HG03095 (cell line): ENCODE results near the gene TAF10.

Source experiments
- ATAC-seq: cut with Tn5 transposase; IDR thresholded peaks from one replicate; pipeline ENCODE4 v1.9.1; 2021; ENCODE audit warnings: moderate library complexity; ENCODE audit not compliant: unreplicated experiment

TAF10 gene

DNA sequence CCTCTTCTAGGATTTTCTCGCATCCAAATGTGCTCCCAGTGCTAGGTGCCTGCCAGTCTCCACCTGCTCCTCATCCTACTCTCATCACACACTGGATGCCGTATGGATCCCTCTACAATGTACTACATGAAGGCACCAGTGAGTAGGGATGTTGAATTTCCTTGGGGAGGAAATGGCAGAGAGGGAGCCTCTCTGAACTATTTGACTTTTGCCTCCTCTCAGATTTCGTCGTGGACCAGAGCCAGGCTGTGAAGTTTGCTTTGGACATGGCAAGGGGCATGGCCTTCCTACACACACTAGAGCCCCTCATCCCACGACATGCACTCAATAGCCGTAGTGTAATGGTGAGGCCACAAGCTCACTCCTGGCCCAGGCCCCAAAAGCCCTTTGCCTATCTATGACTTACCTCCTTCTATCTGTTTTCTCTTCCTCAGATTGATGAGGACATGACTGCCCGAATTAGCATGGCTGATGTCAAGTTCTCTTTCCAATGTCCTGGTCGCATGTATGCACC lies 2.5 kb downstream of the TAF10 start:
- no peak for ATAC-seq

DNA sequence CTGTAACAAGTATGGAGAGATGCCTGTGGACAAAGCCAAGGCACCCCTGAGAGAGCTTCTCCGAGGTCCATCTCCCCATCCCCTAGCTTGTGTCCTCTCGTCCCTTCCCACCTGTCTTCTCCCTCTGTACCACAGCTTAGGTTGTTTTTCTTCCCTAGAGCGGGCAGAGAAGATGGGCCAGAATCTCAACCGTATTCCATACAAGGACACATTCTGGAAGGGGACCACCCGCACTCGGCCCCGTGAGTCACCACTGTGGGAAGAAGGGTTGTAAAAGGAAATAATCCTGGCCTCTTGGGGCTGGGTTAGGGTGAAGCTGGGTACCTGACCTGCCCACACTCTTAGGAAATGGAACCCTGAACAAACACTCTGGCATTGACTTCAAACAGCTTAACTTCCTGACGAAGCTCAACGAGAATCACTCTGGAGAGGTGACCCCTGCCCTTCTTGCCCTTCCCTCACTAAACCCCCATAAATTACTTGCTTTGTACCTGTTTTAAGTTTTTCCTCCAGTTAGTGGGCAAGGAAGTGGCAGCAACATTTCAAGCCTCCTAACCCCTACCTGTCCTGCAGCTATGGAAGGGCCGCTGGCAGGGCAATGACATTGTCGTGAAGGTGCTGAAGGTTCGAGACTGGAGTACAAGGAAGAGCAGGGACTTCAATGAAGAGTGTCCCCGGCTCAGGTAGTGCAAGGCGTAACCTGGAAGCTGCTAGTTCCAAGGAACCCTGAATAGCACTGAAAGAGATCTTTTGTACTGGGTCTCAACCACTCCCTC lies 3.1 kb downstream of the TAF10 start:
- ATAC-seq: no peak

DNA sequence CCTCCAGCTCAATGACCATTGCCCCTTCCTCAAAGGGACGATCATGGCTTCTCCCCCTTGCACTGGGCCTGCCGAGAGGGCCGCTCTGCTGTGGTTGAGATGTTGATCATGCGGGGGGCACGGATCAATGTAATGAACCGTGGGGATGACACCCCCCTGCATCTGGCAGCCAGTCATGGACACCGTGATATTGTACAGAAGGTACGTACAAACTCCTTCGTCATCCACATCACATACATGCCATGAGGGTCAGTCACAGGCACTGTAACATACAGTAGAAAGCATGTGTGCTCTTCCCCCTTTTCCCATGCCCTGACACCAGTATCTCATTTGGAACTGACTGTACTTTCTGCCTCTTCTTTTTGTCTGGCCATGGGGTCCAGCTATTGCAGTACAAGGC lies 4.0 kb downstream of the TAF10 start:
- ATAC-seq: no peak

DNA sequence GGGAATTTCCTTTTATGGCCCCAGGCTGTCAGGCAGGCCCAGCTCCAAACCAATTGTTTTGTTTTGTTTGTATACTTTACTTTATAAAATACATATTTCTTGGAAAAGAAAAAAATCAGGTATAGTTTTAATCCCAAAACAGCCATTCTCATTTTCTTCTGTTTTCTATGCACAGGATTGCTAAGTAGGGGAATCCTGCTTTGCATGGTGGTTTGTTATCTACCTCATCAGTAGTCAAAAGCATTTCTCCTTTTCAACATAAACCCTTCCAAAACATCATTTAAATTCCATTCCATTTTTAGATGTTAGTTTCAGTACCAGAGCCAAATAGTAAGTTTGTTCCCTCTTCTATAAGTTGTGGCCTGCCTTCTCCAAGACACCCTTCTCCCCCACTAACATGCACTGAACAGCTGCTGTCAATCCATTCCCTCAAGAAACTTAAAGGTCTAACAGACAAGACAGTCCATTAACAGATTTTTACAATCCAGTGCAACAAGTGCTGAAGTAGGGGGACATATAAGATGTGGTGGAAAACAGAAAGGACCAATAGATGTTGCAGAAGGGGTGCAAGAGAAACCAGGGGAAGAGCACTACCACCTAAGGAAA lies 4.7 kb downstream of the TAF10 start:
- no peak for ATAC-seq

DNA sequence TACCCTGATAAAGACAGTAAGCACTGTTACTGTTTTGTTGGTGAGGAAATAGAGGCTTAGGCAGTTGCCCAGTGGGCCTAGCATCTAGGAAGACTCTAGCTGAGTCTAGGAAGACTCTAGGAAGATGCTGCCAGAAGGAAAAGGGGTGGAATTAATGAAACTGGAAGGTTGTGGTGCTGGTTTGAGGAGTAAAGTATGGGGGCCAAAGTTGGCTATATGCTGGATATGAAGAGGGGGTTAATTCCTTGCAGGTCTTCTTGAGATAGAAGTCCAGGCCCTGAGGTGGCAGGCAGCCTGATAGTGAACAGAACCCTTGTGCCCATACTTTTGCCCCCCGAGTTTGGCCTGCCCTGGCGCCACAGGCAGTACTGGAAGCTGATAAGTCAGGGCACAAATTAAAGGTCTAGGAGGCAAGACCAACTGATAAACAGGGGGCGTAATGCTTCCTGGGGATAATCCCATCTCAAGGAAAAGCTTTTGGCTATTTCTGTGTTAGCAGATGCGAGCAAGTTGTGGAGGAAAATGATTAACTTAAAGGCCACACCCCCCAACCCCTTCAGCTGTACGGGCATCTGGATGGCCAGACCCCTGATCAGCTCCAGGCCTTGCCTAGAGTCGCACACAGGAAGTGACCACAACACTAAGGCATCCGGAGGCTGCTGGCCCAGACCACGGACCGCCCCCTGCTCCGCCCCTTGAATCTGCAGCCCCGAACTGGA lies 5.4 kb downstream of the TAF10 start:
- ATAC-seq: peak; percentile 46

DNA sequence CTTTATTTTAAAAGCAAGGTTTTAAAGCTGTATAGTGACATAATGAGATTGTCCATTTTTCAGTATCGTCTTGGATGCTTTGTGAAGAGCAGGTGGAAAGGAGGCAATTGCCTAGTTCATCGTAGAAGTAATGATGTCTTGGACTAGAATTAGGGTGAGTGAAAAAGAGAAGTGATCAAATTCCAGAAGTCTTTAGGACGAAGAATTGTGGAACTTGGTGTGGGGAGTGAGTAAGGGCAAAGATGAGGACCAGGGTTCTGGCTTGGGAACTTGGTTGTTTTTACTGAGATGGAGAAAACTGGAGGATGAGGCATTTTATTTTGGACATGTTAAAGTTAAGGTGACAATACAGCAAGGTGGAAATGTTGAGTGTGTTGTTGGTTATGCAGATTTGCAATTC lies 7.2 kb downstream of the TAF10 start:
- ATAC-seq: no peak

DNA sequence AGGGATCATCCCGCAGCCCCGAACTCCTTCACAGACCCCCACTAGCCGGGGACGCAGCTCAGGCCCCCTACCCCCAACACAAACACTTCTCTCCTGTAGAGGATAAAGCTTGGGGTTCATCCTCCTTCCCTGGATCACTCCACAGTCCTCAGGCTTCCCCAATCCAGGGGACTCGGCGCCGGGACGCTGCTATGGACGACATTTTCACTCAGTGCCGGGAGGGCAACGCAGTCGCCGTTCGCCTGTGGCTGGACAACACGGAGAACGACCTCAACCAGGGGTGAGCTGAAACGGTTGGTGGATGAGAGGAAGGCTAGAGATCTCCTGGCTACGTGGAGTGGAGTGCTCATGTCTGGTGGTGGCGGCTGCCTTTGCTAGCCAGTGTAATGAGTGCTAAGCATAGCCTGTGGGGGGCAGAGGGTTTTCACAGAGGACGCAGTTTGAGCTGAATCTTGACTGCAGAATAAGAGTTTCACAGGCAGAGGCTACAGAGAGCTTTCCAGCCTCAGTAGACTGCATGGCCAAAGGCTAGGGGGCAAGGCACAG lies 7.9 kb downstream of the TAF10 start:
- peak; percentile 39 for ATAC-seq

DNA sequence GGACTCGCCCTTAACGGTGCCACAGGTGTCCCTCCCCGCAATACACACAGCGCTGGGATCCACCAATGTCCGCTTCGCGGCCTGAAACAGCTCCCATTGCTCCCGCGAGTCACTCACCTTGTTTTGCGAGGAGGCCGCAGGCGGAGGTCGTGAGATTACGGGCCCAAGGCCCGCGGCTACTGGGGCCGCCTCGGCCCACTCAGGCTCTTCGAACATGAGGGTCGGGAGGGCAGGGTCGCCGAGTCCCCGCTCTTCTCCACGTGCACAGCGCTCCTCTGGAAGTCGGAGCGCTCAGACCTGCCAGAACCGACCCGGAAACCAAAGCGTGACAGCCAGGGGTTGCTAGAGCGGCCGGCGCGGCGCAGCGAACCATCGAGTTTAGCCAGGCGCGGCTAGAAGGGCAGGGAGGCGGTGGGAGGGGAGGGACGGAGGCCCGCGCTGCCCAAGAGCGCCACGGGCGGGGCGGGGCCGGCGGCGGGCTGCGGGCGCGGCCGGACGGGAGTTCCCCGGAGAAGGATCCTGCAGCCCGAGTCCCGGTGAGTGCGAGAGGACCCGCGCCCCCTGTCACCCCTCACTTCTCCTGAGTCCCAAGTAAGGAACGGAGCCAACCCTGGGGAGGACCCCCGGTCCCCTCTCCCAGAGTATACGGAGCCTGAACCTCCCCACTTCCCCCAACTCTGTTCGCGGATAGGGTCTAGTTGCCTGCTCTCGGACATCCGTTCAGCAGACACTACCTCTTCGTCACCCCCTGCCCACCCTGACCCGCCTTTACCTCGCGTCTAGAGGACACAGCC lies 8.5 kb downstream of the TAF10 start, which contains the start of the genes ILK and RRP8:
ILK (plus strand) TSS at position 488 of the 794 bp plus-strand sequence. CDS start 498 bp downstream, outside the sequence.
RRP8 (minus strand) TSS at position 330 of the 794 bp plus-strand sequence; CDS start at position 216, 114 bp downstream.
- ATAC-seq: peak; percentile 71

DNA sequence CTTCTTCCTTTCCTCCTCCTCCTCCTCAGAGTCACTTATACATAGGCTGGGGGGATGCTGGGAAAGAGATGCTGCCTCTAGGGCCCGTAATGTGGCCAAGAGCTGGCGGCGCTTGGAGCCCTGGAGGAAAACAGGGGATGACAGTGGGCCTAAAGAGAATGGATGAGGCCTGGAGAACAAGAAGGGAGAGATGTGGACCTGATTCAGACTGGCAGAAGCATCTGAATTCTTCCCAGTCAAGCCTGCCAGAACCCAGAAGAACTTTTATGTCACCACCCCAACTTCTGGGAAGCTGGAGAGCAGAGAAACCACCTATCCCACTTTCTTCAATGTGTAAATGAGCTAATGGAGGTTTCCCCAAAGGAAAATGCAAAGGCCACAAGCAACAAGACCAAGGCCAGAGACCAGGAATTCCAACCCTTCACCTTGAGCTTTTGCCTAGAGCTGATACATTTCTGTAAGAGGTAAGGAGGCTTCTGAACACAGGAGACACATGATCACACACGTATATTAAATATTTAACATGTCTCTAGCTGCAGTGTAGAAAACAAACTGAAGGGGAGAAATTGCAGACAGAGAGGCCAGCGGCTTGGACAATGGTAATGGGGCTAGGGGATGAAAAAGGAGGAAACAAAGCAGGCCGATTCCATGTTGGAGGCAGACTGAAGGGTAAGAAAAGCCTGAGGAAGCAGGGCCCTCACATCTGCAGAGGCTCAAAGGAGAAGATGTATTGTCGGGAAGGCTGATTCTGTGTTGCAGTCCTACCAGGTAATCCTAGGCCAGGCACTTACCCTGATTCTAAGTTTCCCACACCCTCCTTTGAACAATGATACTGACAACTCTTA lies 9.7 kb downstream of the TAF10 start:
- no peak for ATAC-seq

DNA sequence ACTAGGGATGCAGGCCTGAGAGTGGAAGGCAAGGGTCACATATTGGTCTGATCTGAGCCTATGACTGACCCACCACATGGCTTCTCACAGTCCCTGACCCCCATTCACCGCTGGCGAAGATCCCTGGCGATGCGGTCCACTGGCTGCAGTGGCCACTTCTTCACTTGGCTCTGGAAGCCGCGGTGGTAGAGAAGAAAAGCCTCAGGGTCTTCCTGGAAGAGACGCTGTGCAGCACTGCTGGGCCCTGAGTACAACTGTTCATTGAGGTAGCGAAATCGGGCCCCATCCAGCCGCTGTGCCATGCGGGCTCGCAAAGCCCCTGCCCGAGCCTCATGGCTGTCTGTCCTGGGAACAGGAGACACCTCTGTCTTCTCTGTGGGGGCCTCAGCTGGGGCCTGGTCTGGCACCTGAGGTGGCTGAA lies 11.0 kb downstream of the TAF10 start:
- ATAC-seq: no peak

DNA sequence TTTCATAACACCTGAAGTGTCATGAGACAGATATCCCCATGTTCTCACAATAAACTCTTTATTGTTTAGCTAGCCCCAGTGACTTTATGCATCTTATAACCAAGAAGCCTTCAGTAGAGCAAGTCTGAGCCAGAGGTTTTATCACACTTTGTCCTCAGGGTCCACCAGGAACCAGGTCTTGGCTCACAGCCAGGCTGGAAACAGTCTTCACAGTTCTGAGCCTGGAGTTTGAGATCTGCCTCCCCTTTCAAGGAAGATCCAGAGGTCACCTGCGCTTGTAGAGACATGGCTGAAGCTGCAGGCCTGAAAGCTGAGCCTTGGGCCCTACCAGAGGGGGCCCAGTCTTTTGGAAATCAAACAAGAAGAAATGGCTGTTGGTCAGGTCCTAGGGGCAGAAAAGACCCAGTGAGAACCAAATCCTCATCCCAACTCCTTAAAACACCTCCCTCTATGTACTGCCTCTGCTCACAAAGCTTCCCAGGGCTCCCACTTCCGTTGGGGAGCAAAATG lies 12.1 kb downstream of the TAF10 start:
- no peak for ATAC-seq

DNA sequence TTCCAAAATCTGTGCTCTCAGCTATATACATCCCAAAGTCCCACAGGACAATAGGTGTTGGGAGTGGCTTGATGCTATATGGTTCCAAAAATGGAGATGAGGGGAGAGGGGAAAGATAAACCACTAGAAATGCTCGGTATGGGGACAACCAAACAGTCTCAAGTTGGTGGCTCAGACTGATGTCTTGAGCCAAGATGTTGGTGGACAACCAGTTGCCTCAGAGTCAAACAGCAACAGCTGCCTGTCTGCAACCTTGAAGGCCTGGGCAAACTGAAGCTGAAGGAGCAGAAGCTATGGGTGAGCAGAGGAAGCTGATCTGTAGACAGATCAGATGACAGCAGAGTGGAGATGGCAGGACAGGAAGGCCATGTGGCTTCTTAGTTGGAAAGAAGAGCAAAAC lies 12.6 kb downstream of the TAF10 start:
- ATAC-seq: no peak

DNA sequence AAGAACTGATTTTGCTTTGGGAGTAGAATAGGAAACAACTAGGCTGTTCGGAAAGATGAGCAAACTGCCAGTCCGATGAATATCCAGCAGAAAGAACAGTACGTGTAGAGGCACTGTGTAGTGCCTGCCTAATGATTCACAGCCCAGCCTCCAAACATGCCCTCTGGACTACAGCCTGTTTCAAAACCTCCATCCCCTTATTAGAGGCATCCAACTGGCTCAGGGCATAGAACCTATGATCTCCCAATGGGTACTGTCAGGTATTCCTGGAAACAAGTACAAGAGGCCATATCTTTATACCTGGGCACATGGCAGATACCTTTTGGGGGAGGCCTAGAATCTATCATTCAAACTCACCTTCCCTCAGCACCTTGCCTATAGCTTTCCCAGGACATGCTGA lies 13.5 kb downstream of the TAF10 start:
- no peak for ATAC-seq

DNA sequence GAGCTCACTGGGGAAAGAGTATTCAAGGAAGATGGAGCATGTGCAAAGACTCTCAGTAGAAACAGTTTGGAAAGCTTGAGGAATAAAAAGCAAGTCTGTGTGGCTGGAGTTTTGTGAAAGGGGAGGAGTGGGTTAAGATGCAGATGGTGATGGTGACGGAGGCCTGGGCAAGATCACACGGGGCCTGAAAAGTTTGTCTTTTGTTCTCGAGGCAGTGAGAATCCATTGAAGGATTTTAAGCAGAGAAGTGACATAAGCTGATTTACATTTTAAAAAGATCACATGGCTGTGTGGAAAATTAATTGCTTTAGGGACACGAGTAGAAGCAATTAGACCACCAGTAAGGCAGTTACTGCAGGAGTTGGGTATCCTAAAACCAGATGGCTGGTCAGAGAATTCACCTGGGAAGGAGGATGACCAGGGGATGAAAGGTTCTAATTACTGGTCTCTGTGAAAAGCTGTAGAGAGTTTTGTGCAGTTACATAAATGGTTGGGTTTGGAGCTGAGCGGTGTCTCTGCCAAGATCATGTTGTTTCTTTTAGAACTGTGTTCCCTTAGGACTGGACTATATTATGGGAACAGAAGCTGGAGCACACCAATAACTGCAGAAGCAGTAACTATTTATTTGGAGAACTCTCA lies 15.7 kb downstream of the TAF10 start:
- ATAC-seq: no peak

DNA sequence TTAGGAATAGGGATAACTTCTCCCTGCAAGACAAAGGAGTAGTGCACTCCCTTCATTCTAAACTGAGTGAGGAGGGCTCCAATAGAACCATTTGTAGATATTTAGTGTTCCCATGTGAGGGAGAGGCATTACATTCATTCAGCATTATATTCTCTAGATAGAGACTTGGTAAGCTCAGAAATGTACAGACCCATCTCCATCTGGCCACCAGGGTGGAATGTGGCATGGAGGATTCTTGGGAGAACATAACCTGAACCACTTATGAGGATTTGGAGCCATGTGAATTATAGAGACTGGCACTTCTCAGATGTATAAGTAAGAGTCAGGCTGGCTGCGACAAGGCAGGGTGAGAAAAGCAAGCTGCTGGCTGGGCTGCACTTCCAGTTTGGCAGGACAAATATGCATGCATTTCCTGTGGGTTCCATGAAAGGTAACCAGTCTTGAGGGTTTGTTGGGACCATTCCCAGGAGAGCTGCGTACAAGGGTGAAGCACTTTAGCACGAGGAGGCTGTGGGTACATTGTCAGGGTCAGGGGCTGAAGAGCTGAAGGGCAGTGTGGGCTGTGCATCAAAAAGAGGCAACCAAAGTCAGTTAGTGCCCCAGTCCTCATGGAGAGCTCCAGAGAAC lies 17.8 kb downstream of the TAF10 start:
- ATAC-seq: no peak

DNA sequence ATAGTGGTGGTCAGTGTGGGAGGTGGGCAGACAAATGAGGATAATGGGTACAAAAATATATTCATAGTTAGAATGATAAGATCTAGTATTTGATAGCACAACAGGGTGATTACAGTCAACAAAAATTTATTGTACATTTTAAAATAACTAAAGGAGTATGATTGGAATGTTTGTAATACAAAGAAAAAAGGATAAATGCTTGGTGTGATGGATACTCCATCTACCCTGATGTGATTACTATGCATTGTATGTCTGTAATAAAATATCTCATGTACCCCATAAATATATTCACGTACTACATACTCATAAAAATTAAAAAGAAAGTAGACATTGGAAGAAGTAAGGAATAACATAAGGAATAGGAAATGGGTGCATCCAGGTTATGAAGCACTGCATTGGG lies 24.0 kb downstream of the TAF10 start:
- no peak for ATAC-seq

DNA sequence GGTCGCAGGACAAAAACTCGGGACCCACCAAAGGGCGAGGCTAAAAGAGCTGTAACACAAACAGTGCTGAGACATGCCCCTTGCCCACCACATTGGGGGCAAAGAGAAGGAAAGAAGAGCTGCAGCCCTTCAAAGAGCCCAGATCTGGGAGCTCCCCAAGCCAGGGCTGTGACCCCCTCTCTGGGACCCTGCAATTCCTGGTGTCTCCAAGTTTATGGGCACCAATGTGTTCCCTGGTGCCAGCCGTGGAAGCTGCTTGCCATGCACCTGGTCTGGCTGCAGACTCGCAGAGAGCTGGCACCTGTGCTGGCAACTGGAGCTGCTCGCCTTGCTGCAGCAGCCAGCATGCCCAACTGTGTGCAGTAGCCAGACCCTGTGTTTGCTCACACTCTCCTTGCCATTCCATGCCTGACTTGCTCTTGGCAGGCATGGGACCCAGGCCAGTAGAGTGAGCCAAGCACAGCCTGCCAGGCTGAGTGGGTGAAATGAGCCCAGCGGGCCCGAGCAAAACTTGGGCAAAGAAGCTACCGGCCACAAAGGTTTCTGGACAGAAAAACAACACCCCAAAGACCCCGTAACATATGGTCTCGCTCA lies 24.6 kb downstream of the TAF10 start:
- ATAC-seq: no peak
